ENCODE data around the gene RBP5.

DNA sequence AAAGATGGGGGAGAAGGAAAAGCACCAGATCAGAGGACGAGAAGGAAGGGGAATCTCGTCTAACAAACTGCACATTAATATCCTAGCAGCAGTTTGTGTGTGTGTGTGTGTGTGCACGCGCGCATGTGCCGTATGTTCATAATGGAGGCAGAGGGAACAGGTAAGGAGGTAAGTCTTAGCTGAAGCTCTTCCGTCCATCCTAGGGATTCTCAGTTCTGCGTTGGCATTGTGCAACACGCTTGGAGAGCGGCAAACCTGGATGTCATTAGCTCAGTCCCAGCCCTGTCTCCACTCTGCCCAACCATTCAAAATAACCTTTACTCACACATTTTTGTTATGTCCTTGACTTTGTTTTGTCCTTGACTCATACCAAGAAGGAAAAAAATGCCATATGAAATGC is 34.8 kb downstream of the RBP5 start:
- TF ChIP-seq CTCF (IDR thresholded peaks at IDR 0.05; ENCODE audit: low read depth, low read length) (no peak), EZH2phosphoT487 (IDR thresholded peaks at IDR 0.05; ENCODE audit: low read depth) (no peak)
